NCI-H526 treated with DMSO at 0.1 percent for 48 hours (cell line): ENCODE results near the gene JDP2.
"Not testable (repeated sequence)": the region's sequence is repeated elsewhere in the genome, so short reads cannot be mapped to it uniquely, and the experiment has no call there.

Experiments used
- DNase-seq: peaks from one replicate; lab custom pipeline; 2025; lab: John Stamatoyannopoulos, UW

Gene JDP2

DNA sequence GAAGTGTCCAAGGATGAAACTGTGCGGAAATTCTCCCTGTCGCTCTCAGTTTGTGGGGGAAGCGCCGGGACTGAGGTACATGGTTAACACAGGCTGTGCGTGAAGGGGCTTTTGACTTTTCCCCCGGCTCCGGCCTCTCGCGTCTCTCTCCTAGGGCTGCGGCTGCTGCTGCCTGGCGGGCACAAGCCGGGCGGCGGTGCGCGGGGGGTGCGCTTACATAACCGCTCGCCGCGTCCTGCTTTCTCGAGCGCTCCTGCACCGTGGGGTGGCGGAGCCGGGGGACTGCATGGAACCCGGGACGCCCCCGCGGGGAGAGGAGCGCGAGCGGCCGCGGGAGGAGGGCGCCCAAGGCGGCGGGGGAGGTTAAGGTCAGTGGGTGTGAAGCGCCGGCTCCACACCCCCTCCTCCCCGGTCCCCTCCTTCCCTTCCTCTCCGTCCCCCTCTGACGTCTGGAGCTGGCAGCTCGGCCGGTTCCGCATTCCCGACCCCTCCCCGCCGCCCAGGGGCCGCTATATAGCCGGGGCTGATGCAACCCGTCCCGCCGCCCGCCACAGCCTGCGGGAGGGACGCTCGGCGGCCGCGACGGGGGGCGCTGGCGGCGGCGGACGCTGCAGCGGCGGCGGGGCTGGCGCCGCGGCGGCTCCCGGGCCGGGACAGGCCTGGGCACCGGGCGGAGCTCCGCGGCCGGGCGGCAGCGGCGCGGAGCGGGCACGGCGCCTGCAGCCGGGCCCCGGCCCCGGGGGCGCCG lies at the start of gene JDP2:
Gene JDP2 (plus strand): TSS at position 541 of the 748 bp plus-strand sequence. CDS start 9,899 bp downstream, outside the sequence.
- DNase-seq = no peak

- DNase-seq = no peak
Measured at GRCh38 chr14:75379246-75379929, 48.4 kb upstream of the JDP2 start.

GRCh38 chr14:75379930-75380270 lies 47.9 kb upstream of the JDP2 start:
- no peak for DNase-seq

DNA sequence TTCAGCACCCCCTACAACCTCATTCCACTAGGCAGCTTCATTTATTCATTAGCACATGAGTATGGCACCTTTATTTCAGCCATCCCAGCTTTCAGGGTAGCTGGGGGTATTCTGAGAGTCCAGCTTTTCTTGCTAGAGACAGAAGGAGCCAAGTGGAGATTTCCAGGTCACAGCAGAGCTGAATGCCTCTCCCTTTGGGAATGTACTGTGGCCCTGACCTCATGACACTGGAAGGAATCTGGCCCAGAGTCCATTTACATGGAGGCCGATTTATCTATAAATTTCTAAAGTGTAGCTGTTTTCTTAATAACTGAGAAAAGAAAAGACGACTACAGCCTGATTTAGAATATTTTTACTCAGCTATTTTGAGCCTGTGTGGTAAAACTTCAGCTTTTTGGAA lies 47.2 kb upstream of the JDP2 start:
- DNase-seq = no peak

- no peak for DNase-seq
Measured at GRCh38 chr14:75381642-75382041, 46.2 kb upstream of the JDP2 start.

GRCh38 chr14:75383219-75383618 lies 44.6 kb upstream of the JDP2 start:
- DNase-seq = not testable (repeated sequence)

DNA sequence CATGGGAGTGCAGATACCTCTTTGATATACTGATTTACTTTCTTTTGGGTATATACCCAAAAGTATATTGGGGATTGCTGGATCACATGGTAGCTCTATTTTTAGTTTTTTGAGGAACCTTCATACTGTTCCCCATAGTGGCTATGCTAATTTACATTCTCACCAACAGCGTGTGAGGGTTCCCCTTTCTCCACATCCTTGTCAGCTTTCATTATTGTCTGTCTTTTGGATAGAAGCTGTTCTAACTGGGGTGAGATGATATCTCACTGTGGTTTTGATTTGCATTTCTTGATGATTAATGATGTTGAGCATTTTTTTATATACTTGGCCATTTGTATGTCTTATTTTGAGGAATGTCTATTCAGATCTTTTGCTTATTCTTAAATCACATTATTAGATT lies 44.1 kb upstream of the JDP2 start:
- no peak for DNase-seq

DNA sequence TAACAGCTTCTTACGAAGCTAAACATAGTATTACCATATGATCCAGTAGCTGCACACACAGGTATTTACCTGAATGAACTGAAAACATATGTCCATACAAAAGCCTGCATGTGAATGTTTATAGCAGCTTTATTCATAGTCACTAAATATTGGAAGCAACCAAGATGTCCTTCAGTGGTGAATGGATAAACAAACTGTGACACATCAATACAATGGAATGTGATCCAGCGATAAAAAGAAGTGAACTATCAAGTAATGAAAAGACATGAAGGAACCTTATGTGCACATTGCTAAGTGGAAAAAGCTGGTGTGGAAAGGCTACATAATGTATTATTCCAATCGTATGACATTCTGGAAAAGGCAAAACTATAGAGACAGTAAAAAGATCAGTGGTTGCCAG lies 38.1 kb upstream of the JDP2 start:
- no peak for DNase-seq

DNA sequence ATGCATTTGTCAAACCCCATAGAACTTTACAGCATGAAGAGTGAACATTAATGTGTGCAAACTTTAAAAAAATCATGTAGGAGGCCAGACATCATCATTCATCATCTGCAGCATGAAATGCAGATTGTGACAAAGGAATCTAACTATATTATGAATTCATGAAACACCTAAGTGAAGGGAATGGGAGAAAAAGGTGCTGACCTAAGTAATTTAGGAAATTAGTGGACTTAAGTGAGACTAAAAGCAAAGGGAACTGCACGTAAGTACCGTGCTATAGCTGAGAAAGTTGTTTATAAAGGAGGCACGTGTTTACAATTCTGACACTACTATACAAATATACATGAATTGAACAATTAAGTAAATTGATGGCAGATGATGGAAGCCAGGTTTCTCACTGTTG lies 37.6 kb upstream of the JDP2 start:
- no peak for DNase-seq

DNA sequence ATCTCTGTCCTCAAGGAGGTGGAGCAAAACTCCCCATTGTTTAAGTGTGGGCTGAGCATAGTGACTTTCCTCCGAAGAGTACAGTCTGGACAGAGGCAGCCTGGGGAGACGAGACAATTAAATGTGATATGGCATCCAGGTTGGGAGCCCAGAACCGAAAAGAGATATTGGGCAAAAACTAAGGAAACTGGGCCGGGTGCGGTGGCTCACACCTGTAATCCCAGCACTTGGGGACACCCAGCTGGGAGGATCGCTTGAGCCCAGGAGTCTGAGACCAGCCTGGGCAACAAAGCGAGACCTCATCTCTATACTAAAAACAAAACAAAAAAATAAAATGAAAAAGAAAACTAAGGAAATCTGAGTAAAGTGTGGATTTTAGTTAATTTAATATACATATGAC lies 35.9 kb upstream of the JDP2 start:
- DNase-seq = no peak

- DNase-seq = no peak
Measured at GRCh38 chr14:75392686-75393641, 34.9 kb upstream of the JDP2 start.

DNA sequence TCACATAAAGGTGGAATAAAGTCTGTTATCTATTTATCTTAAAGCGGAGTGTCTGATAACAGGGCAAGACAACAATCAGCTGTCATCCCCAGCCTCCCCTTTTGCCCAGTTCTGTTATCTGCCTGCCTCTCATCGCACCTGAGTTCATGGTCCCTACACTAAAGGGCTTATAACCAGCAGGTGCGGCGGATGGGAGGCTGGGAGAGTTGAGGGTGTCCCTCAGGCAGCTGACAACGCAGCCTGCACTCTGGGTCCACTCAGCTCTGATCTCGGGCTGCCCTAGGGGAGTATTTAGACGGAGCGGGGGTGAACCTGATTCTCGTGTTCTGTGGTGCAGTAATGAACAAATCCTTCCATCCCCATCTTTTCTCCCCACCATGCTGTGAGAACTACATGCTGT lies 34.0 kb upstream of the JDP2 start:
- no peak for DNase-seq

DNA sequence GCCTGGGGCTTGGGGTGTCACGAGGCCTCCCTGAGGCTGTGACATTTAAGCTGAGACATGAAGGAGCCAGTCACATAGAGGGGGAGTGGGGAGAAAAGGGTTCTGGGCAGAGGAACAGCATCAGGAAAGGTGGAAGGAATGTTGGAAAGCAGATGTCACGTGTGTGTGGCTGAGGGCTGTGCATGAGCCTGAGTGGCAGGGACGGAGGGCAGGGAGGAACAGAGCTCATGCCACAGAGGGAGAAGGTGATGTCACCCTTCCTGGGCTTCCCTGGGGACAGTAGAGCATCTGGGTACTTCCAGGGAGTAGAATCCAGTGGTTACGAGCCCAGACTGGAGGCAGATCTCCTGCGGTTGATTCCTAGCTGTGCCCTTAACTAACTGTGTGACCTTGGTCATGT lies 32.0 kb upstream of the JDP2 start:
- no peak for DNase-seq

DNA sequence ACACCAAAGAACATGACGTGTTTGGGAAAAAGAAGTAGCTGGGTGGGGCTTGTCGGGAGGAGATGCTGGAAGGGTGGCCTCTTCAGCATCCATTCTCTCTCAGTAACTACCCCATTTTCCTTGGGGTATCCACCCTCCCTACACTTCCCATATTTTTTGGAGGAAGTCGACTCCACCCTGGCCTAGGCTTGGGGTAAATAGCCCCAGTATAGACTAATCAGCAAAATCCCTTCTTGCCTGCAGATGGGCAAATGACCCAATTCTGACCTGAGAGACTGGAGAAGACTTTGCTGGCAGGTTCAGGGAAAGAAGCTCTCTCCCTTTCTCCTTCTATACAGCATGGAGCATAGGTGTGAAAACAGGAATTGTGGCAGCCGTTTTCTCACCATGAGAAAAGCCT lies 28.5 kb upstream of the JDP2 start:
- DNase-seq = no peak

DNA sequence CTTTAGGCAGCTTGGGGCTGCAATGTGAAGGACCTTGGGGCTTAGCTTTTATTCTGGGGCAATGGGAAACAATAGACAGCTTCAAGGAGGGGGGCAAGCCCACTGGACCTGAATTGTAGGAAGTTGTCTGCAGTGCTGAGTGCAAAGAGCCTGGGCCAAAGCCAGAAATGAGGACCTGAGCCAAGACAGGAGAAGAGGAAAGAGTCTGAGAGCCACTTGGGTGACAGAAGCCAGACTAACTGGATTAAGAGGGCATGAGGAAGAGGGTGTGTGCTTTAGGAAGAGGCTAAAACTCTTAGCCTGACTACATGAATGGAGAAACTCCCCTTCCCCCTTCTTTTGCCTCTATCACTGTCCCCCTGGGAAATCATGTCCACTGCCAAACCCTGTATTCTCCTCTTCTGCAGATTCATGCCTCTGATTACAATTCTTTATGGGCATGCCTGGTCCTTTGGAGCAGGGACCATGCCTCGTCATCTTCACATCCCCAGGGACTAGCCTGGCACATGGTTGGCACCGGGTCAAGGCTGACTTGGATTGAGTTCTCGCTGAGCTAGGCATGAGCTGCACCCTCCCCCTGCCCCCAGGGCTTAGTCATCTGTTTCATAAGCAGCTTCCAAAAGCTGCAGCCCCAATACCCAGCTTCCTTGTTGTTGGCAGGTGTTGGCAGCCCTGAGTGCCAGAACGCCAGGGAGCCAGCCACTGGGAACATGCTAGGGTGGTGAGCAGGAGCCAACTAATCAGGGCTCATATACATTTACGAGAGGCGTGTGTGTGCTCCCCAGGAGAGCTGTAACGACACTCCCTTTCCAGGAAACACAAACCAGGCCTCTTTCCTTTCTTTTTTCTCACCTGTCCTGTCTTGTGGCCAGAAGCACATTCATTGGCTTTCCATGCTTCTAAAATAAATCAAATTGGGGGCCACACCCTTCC lies 27.7 kb upstream of the JDP2 start:
- DNase-seq = no peak

DNA sequence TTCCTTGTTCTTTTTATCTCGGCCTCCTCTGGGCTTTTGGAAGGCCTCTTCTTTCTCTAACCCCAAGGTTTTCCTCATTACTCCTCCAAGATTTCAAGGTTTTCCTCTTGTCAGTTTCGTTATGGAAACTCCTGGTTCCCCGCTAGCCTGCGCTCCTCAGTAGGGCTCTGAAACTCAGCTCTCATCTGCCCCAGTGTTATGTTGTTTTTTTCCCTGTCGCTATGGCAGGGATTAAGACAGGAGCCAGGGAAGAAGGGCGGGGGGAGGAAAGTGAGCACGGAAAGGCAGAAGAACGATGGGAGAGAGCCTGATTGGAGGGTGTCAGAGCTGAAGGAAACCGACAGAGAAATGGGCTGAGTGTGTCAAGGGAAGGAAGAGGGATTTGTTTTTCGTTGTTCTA lies 26.5 kb upstream of the JDP2 start:
- no peak for DNase-seq

DNA sequence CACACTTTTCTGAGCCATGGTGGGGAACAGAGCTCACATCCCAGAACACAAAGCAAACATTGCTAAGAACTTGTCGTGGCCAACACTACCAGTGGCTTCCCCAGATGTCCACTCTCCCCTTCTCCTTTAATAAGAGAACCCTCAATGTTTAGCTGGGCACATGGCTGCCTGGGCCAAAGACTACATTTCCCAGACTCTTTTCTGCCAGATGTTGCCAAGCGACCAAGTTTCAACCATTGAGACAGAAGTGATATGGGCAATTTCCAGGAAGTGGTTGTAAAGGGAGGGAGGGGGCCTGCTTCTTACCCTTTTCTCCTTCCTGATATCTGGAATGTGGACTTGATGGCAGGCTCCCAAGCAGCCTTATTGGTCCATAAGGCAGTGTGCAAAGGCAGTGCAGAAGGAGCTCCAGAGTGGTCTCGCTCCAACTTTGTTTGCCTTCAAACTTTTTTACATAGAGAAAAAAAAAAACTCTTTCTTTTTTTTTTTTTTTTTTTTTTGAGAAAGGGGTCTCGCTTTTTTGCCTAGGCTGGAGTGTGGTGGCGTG lies 24.9 kb upstream of the JDP2 start:
- no peak for DNase-seq

DNA sequence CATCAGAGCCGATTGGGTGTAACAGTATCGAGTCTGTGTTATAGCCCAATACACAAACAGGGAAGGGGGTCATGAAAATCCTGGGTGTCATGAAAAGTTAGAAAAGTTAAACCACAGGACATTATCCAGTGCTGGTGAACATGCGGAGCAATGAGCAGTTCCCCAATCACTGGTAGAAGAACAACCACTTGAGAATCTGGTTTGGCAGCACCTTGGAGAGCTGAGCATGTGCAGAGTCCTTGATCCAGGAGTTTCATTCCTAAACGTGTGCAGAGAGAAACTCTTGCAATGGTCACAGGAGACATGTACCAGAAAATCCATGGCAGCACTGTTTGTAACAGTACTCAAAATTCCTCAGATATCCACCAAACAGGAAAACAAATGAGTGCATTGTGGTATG lies 23.0 kb upstream of the JDP2 start:
- DNase-seq = no peak

- DNase-seq = no peak
Measured at GRCh38 chr14:75406102-75406501, 21.7 kb upstream of the JDP2 start.

DNA sequence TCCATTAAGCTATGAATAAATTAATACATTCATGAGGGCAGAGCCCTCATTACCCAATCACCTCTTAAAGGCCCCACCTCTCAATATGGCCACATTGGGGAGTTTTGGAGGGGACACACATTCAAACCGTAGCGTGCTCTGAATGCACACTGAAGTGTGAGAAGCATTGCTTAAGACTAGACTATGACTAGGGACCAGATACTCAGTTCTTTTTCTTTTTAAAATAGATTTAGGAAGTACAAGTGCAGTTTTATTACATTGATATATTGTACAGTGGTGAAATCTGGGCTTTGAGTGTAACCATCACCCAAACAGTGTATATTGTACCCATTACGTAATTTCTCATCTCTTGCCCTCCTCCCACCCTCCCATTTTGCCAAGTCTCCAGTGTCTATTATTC lies 21.0 kb upstream of the JDP2 start:
- DNase-seq = no peak
